ENCODE measurements around the gene AP4S1.
"Not testable (repeated sequence)": the region's sequence is repeated elsewhere in the genome, so short reads cannot be mapped to it uniquely, and the experiment has no call there.

AP4S1 gene

DNA sequence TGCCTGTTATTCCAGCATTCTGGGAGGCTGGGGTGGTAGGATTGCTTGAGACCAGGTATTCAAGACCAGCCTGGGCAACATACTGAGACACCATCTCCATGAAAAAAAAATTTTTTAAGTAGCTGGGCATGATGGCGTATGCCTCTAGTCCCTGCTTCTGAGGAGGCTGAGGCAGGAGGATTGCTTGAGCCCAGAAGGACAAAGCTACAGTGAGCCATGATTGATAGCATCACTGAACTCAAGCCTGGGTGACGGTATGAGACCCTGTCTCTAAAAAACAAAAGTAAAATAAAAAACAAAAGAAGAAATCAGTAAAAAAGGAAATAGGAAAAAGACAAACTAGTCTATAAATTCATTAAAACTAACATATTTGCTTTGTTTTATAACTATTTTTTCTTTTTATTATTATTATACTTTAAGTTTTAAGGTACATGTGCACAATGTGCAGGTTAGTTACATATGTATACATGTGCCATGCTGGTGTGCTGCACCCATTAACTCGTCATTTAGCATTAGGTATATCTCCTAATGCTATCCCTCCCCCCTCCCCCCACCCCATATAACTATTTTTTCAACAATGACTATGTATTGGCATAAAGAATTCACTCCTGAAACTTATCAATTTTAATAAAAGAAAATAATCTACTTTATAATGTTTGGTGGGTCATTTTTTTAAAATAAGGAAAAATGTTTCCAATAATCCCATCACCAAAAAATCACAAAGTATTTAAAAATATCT lies 15.4 kb upstream of the AP4S1 start:
- no peak for DNase-seq

DNA sequence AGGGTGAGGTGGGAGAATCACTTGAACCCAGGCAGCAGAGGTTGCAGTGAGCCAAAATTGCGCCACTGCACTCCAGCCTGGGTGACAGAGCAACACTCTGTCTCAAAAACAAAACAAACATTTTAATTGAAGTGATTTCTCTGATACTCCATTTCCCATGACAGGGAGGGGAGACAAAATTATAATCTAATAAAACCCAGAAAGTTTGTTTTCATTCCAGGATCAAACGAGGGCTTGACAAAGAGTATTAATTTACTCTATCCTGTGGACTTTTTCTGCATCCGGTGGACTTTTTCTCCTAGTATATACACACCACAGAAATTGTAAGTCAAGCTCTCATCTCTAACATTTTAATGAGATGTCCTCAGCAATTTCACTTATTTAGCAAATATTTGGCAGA lies 14.5 kb upstream of the AP4S1 start:
- DNase-seq = no peak

DNA sequence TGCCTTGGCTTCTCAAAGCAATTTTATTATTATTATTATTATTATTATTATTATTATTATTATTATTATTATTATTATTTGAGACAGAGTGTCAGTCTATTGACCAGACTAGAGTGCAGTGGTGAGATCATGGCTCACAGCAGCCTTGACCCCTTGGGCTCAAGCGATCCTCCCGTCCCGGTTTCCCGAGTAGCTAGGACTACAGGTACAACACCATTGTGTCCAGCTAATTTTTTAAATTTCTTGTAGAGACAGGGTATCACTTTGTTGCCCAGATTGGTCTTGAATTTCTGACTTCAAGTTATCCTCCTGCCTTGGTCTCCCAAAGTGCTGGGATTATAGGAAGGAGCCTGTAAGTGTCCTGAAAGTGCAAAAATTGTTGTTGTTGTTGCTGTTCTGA lies 11.6 kb upstream of the AP4S1 start:
- DNase-seq = no peak

DNA sequence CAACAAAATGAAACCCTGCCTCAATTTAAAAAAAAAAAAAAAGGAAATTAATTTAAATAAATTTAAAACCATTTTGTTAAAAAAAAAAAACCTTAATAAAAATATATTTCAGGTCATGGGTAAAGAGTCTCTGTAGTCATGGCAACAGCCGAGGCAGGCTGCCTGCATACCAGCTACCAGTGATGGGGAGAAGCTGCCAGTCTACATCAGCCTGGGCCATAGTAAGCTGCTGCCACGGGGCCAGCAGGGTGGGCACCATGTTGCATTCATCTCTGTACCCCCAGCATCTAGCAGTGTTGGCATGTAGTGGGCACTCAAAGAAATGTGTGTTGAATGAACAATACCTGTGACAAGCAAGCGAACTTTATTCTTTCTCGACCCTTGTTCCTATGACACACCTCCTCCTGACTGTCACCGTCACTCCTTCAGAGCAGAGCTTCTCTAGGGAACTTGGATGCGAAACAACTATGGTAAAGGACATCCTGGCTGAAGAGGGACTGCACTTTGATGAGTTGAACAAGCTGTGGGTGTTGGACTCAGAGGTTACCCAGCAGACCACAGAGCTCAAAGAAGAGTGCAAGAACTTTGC lies 7.3 kb upstream of the AP4S1 start:
- no peak for DNase-seq

DNA sequence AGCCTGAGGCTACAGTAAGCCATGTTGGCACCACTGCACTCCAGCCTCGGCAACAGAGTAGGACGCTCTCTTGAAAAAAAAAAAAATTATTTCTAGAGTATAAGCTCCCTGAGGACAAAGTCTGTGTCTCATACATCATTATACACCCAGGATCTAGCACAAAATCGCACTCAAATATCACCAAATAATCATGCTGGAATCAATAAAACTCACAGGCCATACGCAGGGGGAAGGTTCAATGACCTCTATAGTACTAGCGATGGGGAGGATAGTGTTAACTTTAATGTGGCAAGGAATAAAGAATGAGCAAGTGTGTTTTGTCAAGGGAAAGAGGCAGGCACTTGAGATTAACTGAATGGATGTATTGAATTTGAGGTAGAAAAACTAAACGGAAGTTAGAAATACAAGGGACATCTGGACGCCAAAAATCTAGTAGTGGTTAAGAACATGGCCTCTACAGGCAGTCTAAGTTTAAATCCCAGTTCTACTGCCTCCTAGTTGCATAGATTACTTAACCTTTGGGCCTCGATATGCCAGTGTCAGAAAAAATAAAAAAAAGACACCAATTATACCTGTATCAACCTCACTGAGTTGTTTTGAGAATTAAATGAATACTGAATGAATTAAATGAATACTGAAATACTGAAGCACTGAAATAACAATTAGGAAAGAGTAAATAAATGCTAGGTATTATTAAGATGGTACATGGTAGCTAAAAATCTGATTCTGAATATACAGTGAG lies 4.4 kb upstream of the AP4S1 start:
- DNase-seq = no peak

DNA sequence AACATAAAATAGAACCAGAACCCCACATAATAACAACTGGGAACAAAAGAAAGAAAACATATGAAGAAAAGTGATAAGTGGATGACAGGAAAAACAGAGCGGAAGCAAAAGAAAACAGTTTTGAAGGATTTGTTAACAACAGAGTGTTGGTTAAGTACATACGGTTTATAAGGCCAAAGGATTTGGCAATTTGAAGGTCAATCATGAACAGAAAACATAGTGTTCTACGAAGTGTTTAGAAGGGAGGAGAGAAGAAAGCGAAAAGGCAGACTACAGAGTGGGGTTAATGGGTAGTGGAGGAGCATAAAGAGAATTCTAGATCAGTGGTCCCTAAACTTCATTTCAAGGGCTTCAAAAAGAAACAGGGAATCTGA lies 3.9 kb upstream of the AP4S1 start:
- no peak for DNase-seq

DNA sequence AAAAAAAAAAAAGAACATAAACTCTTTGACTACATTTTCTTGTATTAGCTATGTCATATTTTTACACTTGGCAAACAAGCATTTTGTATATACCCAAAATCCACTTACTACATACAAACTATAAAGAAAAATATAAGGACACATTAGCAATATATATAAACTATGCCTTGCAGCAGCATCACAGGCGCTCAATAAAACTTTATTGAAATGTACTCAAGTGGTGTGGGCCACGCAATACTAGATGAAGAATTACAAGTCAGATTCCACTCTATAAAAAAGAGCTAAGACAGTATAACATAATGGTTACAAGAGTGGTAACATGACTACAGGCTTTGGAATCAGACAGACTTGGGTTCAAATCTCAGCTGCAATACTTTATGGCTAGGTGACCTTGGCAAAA lies 3.1 kb upstream of the AP4S1 start:
- no peak for DNase-seq

DNA sequence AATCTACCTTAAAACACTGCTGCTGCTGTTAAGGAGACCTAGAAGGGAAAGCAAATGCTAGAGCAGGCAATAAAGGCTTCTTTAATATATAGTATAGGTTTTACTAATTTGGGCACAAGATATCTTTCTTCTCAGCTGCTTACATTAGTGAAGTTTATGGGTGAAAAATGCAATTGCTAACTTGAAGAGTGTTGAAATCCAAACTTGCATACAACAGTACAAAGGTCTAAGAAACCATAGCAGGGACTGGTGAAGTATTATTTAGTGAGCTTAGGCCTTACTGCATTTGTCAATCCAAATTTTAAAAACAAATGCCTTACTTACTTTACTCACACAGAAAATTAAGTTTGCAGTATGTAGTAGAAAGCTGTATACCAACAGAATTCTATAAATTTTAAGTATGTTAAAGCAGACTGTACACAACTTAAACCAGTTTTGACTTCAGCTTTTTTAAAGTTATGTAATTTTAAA lies 1.4 kb upstream of the AP4S1 start:
- no peak for DNase-seq

DNA sequence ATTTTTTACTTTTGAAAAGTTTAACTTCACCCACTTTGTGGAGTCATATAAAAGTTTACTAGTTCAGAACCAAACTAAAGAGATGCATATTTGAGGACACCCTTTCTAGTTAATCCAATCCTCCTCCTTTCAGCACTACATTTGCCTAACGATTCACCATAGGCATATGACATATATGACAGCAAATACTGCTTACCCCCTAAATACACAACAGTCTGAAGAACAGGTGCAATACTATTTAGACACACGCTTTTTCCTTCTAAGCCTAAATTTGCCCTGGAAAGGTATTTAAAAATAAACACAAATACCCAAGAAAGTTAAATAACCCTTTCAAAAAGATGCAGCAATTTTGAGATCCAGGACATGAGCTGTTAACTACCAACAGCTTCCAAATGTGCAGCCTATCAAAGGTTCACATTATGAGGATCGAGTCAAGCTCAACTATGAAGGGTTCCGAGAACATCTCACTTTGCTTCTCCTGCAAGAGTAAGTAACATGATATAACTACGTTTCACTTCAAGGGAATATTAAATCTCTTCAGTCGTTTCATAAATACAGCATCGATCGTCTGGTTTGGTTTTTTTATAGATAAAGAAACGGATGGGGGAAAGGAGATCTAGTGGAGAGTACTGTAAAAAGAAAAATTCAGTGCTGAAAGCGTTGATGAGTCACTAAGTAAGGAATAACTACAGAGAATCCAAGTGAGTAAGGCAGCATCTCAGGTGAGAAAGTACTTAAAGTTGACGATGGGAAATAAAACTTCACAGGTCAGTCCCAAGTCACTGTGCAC lies 677 bp upstream of the AP4S1 start:
- DNase-seq = no peak

DNA sequence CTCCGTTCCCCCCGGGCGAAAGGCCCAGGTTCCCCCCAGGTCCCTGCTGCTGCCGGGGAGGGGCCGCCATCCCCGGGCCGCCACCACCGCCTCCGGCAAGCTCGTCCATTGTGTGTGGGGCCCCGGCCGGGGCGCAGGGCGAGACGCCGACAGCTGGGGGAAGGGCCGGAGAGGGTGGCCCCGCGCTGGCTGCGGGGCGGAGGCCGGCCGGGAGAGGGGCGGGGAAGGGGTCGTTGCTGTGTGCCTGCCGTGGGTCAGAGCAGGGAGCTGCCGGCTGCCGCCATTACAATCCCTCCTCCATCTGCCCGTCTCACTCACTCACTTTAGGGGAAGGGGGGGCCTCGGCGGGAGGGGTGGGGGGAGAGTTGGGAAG lies 614 bp downstream of the AP4S1 start, which contains the start of gene STRN3:
Gene STRN3, minus strand, starts transcription at position 303 of the 373 bp plus-strand sequence. Its CDS starts 194 bp downstream, at position 109.
- no peak for DNase-seq

DNA sequence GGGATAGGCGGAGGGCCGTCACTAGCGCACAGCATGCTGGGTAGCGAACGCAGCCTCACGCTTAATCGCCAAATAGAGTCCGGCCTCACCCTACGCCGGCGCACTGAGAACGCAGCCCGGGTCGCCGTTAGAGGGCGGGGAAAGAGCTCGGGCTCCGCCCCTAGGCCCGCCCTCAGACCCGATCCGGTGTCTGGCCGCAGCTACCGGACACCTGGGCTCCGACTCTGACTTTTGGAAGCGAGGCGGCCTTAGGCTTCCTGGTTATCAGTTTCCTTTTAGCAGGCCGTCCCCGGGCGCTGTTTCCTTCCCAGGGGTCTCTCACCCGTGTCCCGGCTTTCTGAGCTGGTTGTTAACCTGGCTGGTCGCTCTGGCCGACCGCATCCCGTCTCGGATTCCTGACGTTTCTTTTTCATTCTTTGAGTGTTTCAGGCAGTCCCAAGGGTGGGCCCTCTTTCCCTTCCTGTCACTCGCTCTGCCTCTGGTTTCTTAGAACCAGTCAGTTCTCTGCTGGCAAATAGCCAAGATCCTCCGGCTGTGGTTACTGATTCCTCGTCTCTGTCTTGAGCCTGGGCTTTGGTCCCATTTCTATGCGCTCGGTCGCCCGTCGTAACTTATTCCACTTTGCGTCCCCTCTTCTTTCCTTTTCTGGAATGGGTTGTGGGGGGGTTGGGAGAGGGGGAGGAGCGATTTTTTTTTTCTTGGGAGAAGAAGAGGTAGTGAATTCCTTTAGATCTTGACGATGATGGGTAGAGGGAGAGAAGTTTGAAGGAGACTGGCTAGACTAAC lies 1.2 kb downstream of the AP4S1 start:
- DNase-seq = peak; percentile 94

DNA sequence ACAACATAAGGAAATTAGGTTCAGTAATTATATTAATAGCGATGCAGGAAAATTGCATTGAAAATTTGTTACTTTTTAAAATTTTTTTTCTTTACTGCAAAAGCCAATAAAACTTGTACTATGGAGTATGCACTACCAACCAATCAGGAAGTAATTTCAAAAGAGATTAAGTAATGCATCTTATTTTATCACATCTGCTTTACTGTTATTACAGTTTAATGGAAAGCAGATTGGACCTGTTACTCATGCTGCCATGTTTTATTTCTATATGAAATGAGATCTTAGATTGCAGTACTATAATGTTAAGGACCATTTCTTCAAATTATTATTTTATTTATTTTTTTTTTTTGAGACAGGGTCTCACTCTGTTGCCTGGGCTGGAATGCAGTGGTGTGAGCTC lies 2.4 kb downstream of the AP4S1 start:
- DNase-seq = no peak

DNA sequence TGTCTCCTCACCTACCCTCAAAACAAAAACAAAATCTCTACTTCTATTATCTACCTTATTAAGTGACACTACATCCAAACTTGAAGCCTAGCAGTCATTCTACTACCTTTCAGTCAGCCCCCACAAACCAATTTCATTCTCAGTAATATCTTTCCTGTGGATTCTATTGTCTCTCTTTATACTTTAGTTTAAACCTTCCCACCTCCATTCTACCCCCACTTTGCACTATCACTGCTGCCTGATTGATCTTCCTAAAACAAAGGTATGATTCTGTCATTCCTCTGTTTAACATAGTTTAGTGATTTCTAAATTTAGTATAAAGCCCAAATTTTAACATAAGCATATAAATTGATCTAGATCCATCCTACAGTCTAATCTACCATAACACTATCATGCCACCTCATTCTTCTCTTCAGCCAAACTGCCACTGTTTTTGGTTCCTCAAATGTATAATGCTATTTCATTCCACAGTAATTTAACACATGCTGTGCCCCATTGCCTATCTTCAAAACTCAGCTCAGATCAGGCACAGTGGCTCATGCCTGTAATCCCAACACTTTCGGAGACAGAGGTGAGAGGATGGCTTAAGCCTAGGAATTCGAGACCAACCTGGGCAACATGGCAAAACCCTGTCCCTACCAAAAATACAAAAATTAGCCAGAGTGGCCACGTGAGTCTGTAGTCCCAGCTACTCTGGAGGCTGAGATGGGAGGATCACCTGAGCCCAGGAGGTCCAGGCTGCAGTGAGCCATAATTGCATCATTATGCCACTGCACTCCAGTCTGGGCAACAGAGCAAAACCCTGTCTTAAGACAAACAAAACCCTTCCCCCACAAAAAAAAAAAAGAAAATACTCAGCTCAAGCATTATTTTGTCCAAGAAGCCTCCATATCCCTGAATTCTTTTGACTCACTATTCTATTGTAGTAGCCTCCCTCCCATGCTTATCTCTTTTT lies 3.8 kb downstream of the AP4S1 start:
- no peak for DNase-seq

DNA sequence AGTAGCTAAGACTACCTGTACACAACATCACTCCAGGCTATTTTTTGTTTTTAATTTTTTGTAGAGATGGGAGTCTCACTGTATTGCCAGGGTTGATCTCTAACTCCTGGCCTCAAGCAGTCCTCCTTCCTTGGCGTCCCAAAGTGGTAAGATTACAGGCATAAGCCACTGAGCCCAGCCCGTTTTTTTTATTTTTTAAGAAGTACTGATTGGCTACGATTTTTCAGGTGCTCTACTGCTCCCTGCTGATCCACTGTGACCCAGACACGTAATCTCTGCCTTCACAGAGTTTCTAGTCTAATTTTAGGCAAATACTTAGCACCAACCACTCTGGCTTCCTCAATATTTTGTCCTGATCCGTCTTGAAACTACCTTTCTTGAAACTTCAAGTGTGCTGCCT lies 5.0 kb downstream of the AP4S1 start:
- no peak for DNase-seq

DNA sequence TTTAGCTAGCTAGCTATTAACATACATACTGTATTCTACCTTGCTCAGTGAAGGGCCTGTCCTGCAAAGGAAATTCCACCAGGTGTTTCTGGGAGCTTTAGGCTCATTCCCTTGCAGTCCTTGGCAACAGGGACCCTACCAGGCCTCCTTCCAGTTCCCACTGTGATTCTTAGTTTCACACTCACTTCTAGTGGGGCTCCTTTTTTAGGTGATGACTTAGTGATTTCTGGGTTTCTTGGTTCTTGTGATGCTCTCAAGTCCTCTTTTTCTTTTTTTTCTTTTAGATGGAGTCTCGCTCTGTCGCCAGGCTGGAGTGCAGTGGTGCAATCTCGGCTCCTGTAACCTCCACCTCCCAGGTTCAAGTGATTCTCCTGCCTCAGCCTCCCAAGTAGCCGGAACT lies 11.1 kb downstream of the AP4S1 start:
- DNase-seq = no peak

DNA sequence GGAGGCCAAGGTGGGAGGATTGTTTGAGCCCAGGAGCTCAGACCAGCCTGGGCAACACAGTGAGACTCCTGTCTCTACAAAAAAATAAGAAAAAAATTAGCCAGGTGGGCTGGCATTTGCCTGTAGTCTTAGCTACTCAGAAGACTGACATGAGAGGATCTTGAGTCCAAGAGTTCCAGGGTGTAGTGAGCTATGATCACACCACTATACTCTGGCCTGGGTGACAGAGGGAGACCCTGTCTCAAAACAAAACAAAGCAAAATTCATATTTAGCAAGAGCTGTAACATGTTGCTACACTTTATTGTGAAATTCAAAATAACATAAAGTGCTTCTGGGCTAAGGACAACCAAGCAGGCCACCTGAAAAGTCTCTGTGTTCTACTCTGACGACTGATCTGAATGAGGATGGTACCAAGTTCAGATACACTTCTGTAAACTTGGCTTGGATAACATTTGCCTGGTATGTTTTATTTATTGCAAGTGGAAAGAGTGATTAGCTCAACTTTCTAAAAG lies 12.3 kb downstream of the AP4S1 start:
- DNase-seq = no peak

DNA sequence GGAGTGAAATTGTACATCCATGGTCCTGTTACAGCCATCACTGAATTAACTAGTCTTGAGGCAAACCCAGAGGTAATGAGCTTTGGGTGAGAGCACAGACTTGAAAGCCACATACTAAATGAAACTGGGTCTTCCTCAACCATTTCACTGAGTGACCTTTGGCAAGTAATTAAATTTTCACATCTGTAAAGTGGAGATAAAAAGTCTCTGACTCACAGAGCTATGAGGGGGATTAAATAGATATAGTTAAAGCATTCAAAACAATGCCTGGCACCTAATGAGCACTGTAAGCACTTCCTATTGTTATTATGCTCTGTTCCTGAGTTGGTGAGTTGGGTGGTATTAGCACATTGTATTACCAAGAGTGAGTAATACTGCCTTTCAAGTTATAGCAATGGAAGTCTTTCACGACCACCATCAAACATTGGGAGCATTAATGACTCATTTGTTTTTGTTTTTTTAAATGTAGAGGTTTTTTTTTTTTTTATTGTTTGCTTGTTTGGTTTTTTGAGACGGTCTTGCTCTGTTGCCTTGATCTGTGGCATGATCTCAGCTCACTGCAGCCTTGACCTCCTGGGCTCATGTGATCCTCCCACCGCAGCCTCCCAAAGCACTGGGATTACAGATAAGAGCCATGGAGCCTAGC lies 13.2 kb downstream of the AP4S1 start:
- DNase-seq = no peak

DNA sequence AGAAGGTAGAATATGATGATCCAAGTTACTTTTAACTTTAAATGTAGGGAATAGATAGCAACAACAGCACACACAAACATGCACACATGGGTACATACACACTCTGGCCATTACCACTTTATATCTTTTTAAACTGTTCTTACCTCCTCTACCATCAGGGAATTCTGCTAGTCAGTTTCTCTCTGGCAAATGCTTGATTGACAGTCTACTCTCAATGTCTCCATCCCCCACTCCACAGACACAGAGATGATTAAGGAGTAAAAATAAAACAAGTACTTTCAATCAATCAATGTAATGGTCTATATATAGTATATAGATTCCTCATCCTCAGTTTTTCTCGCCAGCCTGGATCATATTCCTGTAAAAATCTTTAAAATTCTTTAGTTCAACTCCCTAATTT lies 16.9 kb downstream of the AP4S1 start:
- no peak for DNase-seq

DNA sequence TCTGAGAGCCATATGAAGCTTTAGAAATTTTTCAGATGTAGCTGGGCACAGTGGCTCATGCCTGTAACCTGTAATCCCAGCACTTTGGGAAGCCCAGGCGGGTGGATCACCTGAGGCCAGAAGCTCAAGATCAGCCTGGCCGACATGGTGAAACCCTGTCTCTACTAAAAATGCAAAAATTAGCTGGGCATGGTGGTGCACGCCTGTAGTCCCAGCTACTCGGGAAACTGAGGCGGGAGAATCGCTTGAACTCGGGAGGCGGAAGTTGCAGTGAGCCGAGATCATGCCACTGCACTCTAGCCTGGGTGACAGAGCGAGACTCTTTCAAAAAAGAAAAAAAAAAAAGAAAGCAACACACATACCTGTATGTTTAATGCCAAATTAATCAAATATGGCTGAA lies 17.4 kb downstream of the AP4S1 start:
- DNase-seq = not testable (repeated sequence)

DNA sequence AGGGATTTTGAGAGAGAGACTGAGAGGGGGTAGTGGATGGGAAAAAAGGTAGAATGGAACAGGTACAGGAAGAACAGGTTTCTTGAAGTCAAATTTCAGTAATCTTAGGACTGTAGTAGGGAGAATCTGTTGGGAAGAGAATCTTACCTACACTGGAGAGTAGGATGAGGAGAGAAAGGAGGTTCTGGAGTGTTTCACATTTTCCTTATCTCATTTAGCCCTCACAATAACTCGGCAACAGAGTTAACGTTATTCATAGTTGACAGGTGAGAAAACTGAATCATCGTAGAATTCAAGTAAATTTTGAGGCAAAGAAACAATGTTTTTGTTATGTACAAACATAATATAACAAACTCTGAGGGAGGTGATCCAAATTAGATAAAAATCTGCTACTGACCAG lies 17.9 kb downstream of the AP4S1 start:
- no peak for DNase-seq
